Epithelial cell of prostate (primary cell): ENCODE measurements around the gene RADIL.

ENCODE experiments used
- DNase-seq: peaks from one replicate; pipeline ENCODE4 v3.0.0-alpha.2; 2011; ENCODE audit warnings: low read depth, low spot score
- H3K27ac ChIP-seq: fragments of 450-650 bp; 2 replicates; pipeline ENCODE4 v1.5.1; 2017; ENCODE audit warnings: mild to moderate bottlenecking

RADIL gene

DNA sequence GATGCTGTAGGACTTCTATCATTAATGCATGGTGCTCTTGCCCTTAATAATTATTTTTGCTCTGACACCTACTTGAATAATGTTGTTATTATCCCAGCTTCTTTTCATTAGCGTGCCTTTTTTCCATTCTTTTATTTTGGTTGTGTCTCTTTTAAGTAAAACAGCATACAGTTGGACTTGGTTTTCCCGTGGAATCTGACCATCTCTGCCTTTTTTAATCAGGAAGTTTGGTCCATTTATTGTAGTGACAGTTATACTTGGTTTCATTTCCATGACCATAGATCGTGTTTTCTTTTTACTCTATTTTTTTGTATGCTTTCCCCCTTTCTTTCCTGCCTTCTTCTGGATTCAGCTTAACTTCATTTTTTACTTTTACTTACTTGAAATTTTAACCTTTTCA, 26.3 kb downstream of the RADIL start:
- no peak for DNase-seq

DNA sequence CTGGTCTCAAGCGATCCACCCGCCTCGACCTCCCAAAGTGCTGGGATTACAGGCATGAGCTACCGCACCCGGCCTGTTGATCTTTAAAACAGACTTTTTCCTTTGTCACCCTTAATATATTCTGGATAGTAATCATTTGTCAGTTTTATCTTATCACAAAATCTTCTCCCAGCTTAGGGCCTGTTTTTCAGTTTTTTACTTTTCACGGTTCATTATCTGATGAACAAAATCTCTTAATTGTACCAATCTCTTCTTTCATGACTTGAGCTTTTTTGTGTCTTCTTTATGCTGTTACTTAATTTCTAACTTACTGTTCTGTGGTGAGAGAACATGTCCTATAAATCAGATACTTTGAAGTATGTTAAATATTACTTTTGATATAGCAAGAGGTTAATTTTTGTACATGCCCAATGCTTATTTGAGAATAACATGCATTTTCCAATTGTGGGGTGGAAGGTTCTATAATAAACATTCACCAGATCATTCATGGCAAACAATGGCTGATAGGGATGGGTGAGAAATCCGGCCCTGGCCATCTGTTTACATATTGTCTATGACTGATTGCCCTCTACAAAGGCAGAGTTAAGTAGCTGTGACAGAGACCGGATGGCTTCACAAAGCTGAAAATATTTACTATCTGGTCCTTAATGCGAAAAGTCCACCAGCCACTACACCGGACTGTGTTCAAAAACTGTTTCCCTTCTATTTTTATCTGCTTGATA, 27.0 kb downstream of the RADIL start:
- H3K27ac ChIP-seq = no peak overlapping the region
- no peak for DNase-seq

More for the DNA sequence above, 26.3 kb downstream of the RADIL start:
- H3K27ac ChIP-seq = no peak overlapping the region

DNA sequence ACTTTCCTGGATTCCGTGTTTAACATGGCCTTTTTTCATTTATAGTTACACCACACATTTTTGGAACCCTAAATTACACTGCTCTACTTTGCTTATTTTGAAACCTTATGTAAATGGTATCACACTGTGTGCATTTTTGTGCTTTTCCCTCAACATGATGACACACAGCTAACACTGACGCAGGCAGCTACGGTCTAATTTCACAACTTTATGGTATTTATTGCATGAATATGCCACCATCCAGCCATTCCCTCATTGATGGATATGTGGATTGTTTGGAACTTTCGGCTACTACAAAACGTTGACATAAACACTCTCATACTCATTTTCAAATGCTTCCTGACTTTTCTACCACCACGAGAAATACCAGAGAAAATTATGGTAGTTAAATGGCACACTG, 28.6 kb downstream of the RADIL start:
- no peak overlapping the region for H3K27ac ChIP-seq
- no peak for DNase-seq

DNA sequence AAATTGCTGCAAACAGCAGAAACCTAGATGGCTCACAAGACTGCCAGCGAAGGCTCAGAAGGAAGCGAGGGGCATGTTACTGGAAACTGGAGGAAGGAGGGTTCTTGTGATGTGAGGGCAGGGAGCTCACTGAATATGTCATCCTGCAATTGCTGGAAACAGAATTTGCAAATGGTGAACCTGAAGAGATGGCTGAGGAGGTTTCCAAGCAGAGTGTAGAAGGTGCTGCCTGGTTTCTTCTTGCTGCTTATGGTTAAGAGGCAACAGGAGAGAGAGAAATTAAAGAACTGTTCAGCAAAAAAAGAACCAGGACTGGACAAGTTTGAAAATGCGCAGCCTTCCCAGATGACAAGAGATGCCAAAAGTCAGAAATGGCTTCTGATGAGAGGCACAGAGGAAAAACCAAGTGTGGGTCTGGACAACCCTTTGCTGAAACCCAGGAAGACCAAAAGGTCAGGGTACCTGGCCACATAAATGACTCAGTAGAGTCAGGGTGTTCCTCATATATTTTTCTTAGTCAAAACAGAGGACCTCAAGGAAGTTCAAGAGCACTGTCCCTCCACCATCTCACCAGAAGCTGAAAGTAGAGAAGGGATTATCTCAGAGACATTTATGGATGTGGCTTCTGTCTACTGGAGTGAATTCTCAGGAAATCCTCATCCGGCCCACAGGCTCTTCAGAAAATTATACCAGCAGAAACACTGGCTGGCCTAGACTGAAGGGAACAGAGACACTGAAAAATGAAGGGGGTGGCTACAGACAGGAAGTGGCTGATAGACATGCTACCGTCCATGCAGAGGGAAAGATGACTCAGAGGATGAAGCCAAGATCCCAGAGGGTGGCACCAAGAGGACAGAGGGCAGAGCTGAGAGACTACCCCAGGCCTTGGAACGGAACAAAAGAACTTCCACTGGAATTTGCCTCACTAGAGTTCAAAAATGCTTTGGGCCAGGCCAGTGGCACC, 31.8 kb downstream of the RADIL start:
- DNase-seq = no peak

DNA sequence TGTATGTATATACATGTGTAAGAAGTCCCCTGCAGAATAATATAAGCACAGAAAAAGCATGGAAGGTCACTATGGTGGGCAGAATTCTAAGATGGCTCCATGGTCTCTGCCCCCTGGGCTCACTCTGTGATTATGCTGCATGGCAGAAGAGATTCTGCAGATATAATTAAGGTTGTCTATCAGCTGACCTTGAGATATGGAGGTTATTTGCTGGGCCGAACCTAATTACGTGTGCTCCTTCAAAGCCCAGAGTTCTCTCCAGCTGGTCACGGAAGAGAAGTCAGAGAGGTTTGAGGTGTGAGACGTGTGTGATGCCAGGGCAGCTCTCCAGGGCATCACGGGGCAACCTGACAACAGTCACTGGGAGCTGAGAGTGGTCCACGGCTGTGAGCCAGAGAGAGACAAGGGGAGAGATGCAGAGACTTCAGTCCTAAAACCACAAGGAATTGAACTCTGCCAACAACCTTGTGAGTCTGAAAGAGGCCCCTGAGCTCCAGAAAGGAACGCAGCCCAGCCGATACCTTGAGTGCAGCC, 33.2 kb downstream of the RADIL start:
- H3K27ac ChIP-seq = no peak overlapping the region
- DNase-seq = no peak

More for the DNA sequence above, 31.8 kb downstream of the RADIL start:
- no peak overlapping the region for H3K27ac ChIP-seq

DNA sequence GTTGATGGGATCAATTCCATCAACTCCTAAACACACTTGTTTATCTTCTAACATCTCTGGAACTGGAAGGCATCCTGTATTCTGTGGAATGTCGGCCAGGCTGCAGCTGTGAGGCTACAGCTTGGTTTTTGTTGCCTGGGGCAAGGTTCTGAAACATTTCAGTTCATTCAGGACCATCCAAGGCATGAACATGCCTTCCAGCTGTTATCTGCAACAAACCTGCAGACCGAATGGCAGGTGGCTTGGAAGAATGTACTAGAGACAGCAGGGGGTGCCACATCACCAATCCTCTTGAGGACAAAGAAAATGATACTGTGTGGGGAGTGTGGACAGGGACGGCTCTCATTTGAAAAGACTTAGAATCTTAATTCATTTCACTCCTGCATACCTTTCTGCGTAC, 34.1 kb downstream of the RADIL start:
- H3K27ac ChIP-seq = no peak overlapping the region
- no peak for DNase-seq

DNA sequence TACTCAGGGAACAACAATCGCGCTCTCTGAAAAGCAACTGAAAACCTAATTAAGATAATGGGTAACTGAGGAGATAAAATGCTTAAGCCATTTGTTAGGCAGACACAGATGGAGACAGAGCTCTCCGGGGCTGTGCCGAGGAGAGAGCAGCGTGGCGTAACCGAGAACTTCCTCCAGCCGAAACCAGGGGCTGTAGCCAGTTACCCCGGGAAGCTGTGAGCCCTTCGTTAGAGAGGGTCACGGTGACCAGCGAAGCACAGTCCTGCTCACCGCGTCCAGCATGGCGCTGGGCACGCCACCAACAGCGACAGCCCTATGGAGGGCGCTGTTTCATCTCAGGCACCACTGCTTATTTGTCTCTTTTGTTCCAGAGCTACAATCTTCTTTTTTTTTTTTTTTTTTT, 37.8 kb downstream of the RADIL start:
- no peak overlapping the region for H3K27ac ChIP-seq
- no peak for DNase-seq

DNA sequence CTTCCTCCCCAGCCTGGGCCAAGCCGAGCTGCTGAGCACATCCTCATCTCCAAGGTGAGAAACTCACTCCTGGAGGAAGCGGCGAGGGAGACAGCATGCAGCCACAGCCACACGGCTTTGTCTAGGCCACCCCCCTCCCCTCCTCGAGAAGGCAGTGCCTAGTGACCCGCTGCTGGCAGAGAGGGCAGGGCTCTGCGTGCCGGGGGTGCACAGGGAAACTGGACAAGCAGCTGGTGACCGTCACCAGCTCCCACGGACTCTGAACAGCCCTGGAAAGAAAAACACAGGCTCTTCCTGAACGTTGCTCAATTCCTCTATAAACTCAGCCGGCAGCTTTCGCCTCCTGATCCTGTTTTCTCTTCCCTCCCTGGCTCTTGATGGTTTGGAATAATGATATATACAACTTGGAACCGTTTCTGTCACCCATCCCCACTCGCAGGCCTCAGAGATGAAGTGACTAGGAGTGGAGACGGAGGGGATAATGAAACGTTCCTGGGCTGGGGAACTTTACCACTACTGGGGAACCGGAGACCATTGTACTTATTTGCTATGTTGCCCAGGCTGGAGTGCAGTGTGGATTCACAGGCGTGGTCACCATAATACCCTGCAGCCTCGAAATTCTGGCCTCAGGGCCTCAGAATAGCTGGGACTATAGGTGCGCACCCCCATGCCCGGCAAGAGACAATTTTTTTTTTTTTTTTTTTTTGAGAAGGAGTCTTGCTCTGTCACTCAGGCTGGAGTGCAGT, 41.0 kb downstream of the RADIL start:
- no peak overlapping the region for H3K27ac ChIP-seq
- no peak for DNase-seq

DNA sequence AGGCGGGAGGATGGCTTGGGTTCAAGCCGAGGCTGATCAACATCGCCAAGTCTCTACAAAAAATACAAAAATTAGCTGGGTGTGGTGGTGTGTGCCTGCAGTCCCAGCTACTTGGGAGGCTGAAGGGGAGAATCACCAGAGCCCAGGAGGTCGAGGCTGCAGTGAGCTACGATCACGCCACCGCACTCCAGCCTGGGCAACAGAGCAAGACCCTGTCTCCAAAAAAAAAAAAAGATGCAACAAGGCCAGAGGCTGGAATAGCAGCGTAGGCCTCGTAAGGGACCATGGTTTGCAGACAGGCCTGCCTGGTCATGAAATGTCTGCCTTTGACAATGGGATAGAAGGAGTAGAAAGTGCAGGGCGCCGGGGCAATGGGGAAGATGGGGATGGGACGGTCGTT, 41.7 kb downstream of the RADIL start:
- no peak overlapping the region for H3K27ac ChIP-seq
- DNase-seq = no peak

DNA sequence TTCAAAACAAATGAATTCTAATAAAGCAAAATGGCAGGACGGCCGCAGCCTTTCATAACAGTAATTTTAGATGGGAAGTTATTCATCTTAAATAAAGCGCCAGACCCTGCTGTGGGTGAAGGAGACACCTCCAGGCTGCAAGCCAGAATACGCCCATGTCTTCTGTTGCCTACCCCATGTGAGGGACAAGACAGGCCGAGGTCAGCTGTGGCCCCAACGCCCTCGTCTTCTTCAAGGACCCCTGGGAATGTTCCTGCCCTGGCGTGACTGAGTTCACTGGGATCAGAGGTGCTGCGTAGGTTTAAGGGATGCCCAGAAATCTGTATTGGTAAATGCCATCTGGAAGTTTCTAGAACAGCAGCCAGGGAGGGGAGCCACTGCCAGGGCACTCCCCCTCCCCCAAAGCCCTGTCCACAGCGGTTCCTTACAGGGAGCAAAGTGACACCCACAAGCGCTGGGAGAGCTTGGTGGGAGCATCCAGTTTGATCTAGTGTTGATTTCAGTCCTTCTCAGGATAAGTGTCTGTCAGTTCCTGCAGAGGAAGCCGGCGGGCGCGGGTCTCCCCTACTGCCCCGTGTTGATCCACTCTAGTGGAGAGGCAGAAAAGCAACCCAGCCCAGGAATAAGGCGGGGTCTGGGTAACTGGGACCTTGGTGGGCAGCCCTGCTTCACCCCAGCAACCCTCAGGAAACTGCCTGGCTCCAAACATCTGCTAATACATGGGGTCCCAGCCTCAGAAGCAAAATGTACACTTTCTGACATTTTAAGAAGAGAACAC, 42.3 kb downstream of the RADIL start:
- no peak for DNase-seq
- H3K27ac ChIP-seq = no peak overlapping the region

DNA sequence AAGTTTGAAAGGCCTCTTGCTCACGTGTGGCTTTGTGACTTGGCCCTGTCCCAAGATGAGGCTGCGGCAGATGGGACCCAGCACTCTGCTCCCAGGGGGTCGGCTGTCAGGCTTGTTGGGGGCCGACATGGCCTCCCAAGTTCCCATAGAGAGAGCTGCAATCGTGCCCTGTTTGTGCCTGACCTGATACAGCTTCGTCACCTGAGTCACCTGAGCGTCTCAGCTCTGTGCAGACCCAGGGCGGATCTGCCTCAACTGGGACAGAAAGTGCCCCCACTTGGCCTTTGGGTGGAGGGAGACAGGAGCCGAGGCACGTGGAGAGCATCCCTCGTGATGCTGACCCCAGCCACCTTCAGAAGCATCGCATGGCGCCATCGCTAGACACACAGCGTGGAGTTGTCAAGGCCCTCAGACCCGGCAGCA, 43.4 kb downstream of the RADIL start:
- DNase-seq = no peak
- no peak overlapping the region for H3K27ac ChIP-seq

DNA sequence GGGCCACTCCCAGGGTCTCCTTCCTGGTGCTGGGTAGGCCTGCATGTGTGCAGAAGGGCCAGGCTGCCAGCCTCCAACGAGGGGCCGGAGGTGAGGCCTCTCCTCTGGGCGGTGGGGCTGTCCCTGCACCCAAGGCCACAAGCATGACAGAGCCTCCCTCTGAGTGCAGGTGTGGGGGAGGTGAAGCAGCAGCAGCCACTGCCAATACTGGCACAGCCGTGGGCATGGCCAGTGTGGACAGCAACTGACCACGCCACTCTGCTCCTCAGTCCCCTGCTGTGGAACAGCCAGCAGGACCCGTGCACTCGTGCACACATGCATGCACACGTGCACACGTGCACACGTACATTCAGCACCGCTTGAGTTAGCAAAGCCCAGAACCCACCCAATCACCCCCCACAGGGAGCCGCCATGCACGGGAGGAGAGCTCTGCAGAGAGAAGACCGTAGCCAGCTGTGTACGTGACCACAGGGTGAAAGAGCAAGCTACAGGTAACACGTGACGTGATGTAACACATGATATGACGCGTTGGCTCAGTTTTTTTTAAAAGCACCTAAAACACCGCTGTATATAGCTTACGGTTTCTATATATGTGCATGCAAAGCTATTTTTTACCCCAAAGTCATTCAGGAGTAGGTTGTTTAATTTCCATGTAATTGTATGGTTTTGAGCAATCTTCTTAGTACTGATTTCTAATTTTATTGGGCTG, 44.7 kb downstream of the RADIL start:
- no peak overlapping the region for H3K27ac ChIP-seq
- DNase-seq = no peak

DNA sequence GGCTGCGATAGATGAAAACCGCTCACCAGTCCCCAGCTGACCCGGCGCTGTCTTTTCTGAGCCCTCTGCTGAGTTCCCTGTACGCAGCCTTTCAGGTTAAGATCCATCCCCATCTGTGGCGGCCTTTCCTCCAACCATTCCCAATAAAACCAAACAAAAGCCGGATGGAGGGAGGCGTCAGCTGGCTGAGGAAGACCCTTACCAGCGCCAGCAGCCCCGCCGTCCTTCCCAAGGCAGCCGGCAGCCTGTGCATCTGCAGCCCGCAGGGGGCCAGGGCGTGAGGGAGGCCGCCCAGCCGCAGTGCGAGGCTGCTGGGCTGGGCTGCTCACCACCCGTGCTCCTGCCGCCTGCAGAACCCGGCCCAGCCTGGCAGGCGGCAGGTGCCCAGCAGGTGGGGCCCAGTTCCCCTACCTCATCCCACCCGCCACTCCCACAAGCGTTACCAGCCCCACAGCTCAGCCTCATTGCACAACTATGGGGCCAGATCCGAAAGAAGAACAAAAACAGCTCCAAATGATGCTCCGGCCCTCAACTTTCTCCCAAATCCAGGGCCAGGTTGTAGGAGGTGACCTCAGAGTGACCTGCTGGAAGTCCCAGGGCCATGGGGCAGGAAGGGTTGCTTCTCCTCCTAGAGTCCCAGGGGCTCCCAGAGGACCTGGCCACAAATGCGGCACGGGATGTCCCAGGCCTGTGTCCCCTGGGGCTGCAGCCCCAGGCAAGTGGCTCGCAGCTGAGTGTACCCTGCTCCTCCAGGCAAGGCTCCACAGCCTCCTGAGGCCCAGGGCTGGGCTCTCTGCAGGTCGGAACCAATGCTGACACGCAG, 45.5 kb downstream of the RADIL start:
- DNase-seq = no peak
- H3K27ac ChIP-seq = no peak overlapping the region

DNA sequence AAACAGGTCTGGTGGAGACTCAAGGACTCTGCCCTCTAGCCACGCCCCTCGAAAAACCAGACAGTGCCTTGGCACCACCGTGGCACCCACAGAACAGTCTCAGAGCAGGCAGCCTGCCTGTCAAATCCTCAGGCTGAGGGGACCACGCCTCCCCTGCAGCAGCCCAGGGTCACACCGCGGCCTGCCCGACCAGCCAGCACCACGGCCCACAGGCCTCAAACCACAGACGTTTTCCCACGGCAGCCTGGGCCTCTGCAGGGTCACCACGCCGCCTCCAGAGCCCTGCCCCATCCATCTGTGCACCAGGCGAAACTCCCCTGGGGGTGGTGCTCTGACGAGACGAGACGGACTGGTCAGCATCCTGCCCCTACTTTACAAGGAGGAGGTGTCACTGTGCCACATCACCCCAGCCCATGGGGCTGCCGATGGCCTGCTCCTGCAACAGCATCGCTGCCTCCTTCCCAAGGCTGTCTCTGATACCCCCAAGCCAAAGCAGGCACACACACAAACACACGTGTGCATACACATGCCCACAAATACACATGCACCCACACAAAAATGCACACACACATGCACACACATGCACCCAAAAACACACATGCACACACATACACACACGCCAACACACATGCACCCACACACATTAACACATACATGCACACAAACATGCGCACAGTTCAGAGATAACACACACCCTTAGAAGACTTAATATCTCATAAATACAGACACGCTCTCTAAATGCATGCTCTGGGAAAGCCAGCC, 46.3 kb downstream of the RADIL start:
- no peak for DNase-seq

DNA sequence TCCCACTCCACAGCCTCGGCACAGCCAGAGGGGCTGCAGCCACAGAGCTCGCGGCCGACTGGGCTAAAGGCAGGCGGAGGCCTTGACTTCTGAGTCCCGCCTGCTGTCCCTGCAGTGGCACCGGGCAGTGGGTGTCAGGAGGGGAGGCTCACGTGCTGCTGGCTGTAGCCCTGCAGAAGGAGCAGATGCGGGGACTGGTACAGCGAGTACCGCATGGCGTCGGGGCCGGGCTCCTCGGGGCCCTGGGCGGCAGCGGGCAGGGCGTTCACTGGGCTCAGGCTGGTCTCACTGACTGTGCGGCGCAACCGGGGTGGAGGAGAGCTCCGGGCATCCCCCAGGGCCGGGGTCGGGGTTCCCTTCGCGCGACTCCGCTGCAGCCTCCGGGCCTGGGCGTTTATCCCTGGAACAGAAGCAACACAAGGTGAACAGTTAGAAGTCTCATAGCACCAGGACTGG, 47.3 kb downstream of the RADIL start:
- no peak for DNase-seq
- H3K27ac ChIP-seq = no peak overlapping the region

More for the DNA sequence above, 46.3 kb downstream of the RADIL start:
- H3K27ac ChIP-seq = no peak overlapping the region

DNA sequence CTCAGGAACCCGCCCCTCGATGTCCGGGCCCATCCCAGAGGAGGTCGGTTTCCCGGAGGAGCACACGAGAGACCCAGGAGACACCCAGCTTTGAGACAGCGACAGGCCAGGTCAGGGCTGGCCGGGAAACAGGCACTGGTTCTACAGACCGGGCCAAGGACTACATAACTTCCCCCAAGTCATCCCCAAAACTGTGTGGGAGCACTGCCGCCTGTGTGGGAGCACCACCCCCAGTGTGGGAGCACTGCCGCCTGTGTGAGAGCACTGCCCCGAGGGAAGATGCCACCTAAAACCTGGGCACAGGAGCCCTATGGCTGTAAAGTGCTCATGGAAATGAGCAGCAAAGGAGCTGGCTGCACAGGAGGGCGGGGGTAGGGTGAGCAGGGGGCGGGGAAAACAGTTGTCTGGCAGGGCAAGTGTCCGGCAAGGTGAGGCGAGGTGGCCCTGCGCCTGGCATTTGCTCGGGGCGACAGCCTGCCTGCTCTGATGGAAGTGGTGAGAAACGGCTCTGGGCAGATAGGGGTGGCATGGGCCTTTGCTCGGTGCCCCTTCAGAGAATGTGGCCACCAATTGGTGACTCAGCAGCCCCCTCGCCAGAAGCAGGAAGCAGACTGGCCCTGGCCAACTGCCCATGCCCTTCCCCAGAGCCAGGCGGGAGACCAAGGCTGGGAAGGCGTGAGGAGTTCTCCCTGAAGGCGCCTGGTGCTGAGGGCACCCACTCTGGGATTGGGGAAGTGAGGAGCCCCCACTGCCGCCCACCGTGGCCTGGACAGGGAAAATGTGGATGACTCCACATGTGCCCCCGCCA, 47.9 kb downstream of the RADIL start:
- H3K27ac ChIP-seq = no peak overlapping the region
- no peak for DNase-seq
